Panc1 (cell line): ENCODE measurements around the gene HNF1B.

Source experiments
- CTCF ChIP-seq: fragments of 450-650 bp; IDR thresholded peaks from 2 replicates; pipeline ENCODE4 v1.5.1; 2017; ENCODE audit warnings: mild to moderate bottlenecking
- POLR2AphosphoS5 ChIP-seq: IDR thresholded peaks from 2 replicates; pipeline ENCODE4 v1.6.1; 2012; ENCODE audit warnings: mild to moderate bottlenecking, low read depth, low read length, moderate library complexity
- REST ChIP-seq, 2 experiments: IDR thresholded peaks; 2 replicates each; pipeline ENCODE4 v1.6.1; 2011 to 2012; ENCODE audit warnings: low read depth in 2 of 2, control low read depth in 1 of 2, low read length in 1 of 2, mild to moderate bottlenecking in 1 of 2, moderate library complexity in 1 of 2; ENCODE audit not compliant: insufficient read depth in 1 of 2
- SIN3A ChIP-seq: IDR thresholded peaks from 2 replicates; pipeline ENCODE4 v1.6.1; 2012; ENCODE audit warnings: low read depth, mild to moderate bottlenecking, low read length, moderate library complexity, borderline replicate concordance; ENCODE audit not compliant: insufficient read depth
- TCF7L2 ChIP-seq: IDR thresholded peaks from 2 replicates; pipeline ENCODE4 v1.6.1; 2011; ENCODE audit warnings: mild to moderate bottlenecking, low read depth, low read length, inconsistent platforms

- no peak for TF ChIP-seq POLR2AphosphoS5
- TF ChIP-seq CTCF, result no peak
- no peak for TF ChIP-seq REST (IDR thresholded peaks at IDR 0.05; ENCODE audit: insufficient read depth in 1 of 2, low read depth in 2 of 2, low read length in 1 of 2)
- TF ChIP-seq SIN3A, result no peak
- no peak for TF ChIP-seq TCF7L2
These were observed 51.5 kb downstream of the HNF1B start for GRCh38 chr17:37693328-37693727.
